Measurements from ENCODE around the gene CEP162. TPM values are rescaled to one million over a fixed set of nuclear protein-coding genes. Genes with fewer than 3 reads are reported as not detected.

Gene CEP162
- total and polyA plus RNA-seq, 2 donors: 13.1 to 15.7 TPM

DNA sequence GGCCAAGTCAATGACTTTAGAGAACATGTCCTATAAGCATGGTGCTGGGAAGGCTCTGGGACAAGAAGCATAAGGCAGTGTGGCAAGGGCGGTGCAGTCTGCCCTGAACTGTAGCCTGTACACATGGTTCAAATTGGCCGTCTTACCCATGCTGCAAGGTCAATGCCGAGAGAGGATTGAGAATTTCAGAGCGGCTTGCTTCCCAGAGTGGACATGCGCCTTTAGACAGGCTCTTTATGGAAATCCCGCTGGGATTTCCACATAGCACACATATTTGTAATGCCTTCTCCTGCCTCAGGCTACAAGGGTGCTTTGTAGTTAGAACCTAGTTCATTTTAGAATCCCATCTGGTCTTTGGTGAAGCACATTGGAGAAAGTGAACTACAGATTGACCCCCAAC lies 36.1 kb upstream of the CEP162 start:
- Histone ChIP-seq H3K27ac (ENCODE audit: low read depth in 1 of 2, low read length in 1 of 2) (no peak overlapping the region), H3K36me3 (ENCODE audit: control insufficient read depth in 2 of 2, insufficient read depth in 2 of 2, low read length in 1 of 2) (no peaks in the 10 kb centered on the region), H3K27me3 (ENCODE audit: control insufficient read depth in 2 of 2, insufficient read depth in 1 of 2, low read length in 1 of 2) (no peaks in the 10 kb centered on the region), H3K4me3 (ENCODE audit: low read length in 2 of 2) (no peak overlapping the region), H3K4me1 (ENCODE audit: control insufficient read depth in 2 of 2, insufficient read depth in 2 of 2, low read length in 2 of 2) (no peaks in the 10 kb centered on the region), H3K9me3 (ENCODE audit: control insufficient read depth in 2 of 2, insufficient read depth in 1 of 2, low read length in 1 of 2) (no peaks in the 10 kb centered on the region)
- 95% methylated on average over 6 of the region's 6 CpGs for whole genome bisulfite sequencing
- DNase-seq (ENCODE audit: low read depth in 6 of 9, low spot score in 9 of 9): no peak

DNA sequence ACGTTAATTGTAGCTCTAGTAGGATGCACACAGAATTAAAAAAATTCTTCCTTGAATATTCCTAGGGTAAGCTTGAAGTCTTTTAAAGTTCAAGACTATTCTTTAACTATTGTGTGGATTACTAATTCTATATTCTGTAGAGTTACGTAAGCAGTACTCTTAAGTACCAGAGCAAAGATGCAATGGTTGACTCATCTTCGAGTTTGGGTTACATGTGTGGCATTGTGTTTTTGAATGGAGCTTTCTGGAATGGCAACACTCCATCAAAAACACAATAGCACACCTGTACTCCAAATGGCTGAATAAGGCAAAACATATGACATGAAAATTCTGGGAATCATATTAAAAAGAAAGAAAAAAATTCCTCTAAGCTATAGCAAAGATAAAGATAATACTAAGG lies 33.5 kb upstream of the CEP162 start:
- H3K4me1 ChIP-seq (ENCODE audit: control insufficient read depth in 2 of 2, insufficient read depth in 2 of 2, low read length in 2 of 2): no peaks in the 10 kb centered on the region
- no peak for DNase-seq (ENCODE audit: low read depth in 6 of 9, low spot score in 9 of 9)
- WGBS: 93% methylated on average over 3 of the region's 3 CpGs
- no peaks in the 10 kb centered on the region for H3K27me3 ChIP-seq (ENCODE audit: control insufficient read depth in 2 of 2, insufficient read depth in 1 of 2, low read length in 1 of 2)
- no peak overlapping the region for H3K27ac ChIP-seq (ENCODE audit: low read depth in 1 of 2, low read length in 1 of 2)
- H3K36me3 ChIP-seq (ENCODE audit: control insufficient read depth in 2 of 2, insufficient read depth in 2 of 2, low read length in 1 of 2): no peaks in the 10 kb centered on the region
- H3K9me3 ChIP-seq (ENCODE audit: control insufficient read depth in 2 of 2, insufficient read depth in 1 of 2, low read length in 1 of 2): no peaks in the 10 kb centered on the region
- no peak overlapping the region for H3K4me3 ChIP-seq (ENCODE audit: low read length in 2 of 2)

DNA sequence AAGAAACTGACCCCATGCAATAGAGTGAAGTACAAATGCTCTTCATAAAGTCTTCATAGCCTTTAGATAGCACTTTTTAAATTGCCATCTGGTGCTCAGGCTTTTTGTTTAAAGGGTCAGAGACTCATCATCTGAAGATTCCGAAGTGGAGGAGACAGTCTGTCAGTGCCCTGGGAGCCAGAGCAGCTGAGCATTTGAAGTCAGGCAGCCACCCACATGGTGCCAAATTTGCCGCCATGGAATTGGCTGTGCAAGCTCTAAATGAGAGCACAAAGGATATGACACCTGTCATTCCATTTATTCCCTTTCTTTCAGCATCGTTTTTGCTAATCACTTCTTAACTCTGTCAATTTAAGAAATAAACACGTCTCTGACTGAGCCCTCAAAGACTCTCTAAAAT lies 32.8 kb upstream of the CEP162 start:
- H3K4me1 ChIP-seq (ENCODE audit: control insufficient read depth in 2 of 2, insufficient read depth in 2 of 2, low read length in 2 of 2): no peaks in the 10 kb centered on the region
- H3K36me3 ChIP-seq (ENCODE audit: control insufficient read depth in 2 of 2, insufficient read depth in 2 of 2, low read length in 1 of 2): no peaks in the 10 kb centered on the region
- H3K27me3 ChIP-seq (ENCODE audit: control insufficient read depth in 2 of 2, insufficient read depth in 1 of 2, low read length in 1 of 2): no peaks in the 10 kb centered on the region
- no peak overlapping the region for H3K27ac ChIP-seq (ENCODE audit: low read depth in 1 of 2, low read length in 1 of 2)
- 74% methylated on average over 4 of the region's 4 CpGs for WGBS
- DNase-seq (ENCODE audit: low read depth in 6 of 9, low spot score in 9 of 9): no peak
- H3K4me3 ChIP-seq (ENCODE audit: low read length in 2 of 2): no peak overlapping the region
- no peaks in the 10 kb centered on the region for H3K9me3 ChIP-seq (ENCODE audit: control insufficient read depth in 2 of 2, insufficient read depth in 1 of 2, low read length in 1 of 2)

DNA sequence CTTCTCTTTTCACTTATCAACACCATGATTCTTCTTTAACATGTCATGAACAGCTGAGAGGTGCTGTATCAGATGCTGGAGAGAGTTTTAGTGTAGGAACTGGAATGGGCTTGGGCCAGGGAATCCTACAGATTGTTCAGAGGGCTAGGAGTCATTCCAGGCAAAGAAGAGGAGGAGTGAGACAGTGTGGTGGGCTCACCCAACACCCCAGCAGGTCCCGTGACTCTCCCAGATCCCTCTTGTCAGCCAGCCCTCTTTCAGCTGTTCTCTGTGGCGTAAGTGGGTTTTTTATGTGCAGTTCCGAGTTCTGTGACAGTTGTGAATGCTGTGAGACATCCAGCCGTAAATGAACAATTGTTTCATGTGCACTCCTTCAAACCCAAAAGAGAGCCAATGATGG lies 31.4 kb upstream of the CEP162 start:
- Histone ChIP-seq H3K36me3 (ENCODE audit: control insufficient read depth in 2 of 2, insufficient read depth in 2 of 2, low read length in 1 of 2) (no peaks in the 10 kb centered on the region), H3K4me1 (ENCODE audit: control insufficient read depth in 2 of 2, insufficient read depth in 2 of 2, low read length in 2 of 2) (no peaks in the 10 kb centered on the region), H3K4me3 (ENCODE audit: low read length in 2 of 2) (no peak overlapping the region), H3K27ac (ENCODE audit: low read depth in 1 of 2, low read length in 1 of 2) (no peak overlapping the region), H3K27me3 (ENCODE audit: control insufficient read depth in 2 of 2, insufficient read depth in 1 of 2, low read length in 1 of 2) (no peaks in the 10 kb centered on the region), H3K9me3 (ENCODE audit: control insufficient read depth in 2 of 2, insufficient read depth in 1 of 2, low read length in 1 of 2) (no peaks in the 10 kb centered on the region)
- no peak for DNase-seq (ENCODE audit: low read depth in 6 of 9, low spot score in 9 of 9)
- 91% methylated on average over 4 of the region's 4 CpGs for WGBS

DNA sequence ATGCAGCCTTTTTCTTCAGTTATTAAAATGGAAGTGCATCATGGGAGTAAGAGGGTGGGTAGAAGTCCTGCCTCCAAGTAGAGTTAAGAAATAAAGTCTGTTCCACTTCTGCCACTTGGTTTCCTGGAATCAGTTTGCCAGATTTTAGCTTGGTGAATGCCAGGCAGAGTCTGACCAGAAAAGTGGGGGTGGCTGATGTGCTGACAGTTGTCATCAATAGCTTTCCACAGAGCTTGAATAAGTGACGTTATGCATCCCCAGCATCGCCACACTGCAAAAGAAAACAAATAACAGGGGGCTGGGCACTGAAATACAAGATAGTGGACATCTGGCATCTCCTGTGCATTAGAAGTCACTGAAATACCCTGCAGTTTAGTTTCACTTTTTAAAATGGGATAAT lies 30.8 kb upstream of the CEP162 start:
- Histone ChIP-seq H3K4me3 (ENCODE audit: low read length in 2 of 2) (no peak overlapping the region), H3K27ac (ENCODE audit: low read depth in 1 of 2, low read length in 1 of 2) (no peak overlapping the region), H3K36me3 (ENCODE audit: control insufficient read depth in 2 of 2, insufficient read depth in 2 of 2, low read length in 1 of 2) (no peaks in the 10 kb centered on the region), H3K9me3 (ENCODE audit: control insufficient read depth in 2 of 2, insufficient read depth in 1 of 2, low read length in 1 of 2) (no peaks in the 10 kb centered on the region), H3K27me3 (ENCODE audit: control insufficient read depth in 2 of 2, insufficient read depth in 1 of 2, low read length in 1 of 2) (no peaks in the 10 kb centered on the region), H3K4me1 (ENCODE audit: control insufficient read depth in 2 of 2, insufficient read depth in 2 of 2, low read length in 2 of 2) (no peaks in the 10 kb centered on the region)
- WGBS: 77% methylated on average over 2 of the region's 2 CpGs
- DNase-seq (ENCODE audit: low read depth in 6 of 9, low spot score in 9 of 9): no peak

DNA sequence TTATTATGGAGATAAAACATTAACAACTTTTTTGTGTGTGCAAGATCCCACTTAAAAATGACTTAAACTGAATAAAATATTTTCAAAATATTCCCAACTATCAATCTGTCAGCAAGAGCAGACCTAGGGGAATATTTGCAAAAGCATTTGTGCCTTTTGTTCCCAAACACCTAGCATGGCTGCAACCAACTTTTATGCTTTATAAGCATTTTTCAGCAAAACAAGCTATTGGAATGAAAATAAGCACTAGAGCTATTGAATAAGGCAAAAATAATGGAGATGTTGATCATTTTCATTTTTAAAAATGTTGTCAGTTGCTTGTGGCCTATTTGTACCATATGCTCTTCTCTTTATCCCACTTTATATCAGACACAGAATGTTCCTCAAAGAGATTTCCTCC lies 28.2 kb upstream of the CEP162 start:
- no peak overlapping the region for H3K27ac ChIP-seq (ENCODE audit: low read depth in 1 of 2, low read length in 1 of 2)
- H3K36me3 ChIP-seq (ENCODE audit: control insufficient read depth in 2 of 2, insufficient read depth in 2 of 2, low read length in 1 of 2): no peaks in the 10 kb centered on the region
- no peaks in the 10 kb centered on the region for H3K9me3 ChIP-seq (ENCODE audit: control insufficient read depth in 2 of 2, insufficient read depth in 1 of 2, low read length in 1 of 2)
- H3K4me3 ChIP-seq (ENCODE audit: low read length in 2 of 2): no peak overlapping the region
- H3K27me3 ChIP-seq (ENCODE audit: control insufficient read depth in 2 of 2, insufficient read depth in 1 of 2, low read length in 1 of 2): no peaks in the 10 kb centered on the region
- no peaks in the 10 kb centered on the region for H3K4me1 ChIP-seq (ENCODE audit: control insufficient read depth in 2 of 2, insufficient read depth in 2 of 2, low read length in 2 of 2)
- DNase-seq (ENCODE audit: low read depth in 6 of 9, low spot score in 9 of 9): no peak

DNA sequence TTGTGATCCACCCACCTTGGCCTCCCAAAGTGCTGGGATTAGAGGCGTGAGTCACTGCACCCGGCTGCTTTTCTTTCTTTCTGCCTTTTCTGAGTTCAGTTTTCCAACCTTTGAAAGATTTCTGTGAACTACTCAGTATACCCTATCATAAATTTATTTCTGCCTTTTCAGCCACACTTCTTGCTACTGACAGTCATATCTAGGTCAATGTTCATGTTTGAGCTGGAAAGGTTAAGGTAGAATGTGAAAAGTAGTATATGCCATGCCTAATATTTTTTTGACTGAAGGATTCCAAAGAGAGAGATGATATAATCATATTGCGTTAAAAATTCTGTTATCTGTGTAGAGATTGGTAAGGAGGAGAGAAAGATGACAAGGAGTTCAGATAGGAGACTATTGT lies 25.9 kb upstream of the CEP162 start:
- no peak overlapping the region for H3K27ac ChIP-seq (ENCODE audit: low read depth in 1 of 2, low read length in 1 of 2)
- WGBS: 98% methylated on average over 3 of the region's 3 CpGs
- H3K9me3 ChIP-seq (ENCODE audit: control insufficient read depth in 2 of 2, insufficient read depth in 1 of 2, low read length in 1 of 2): no peaks in the 10 kb centered on the region
- no peaks in the 10 kb centered on the region for H3K36me3 ChIP-seq (ENCODE audit: control insufficient read depth in 2 of 2, insufficient read depth in 2 of 2, low read length in 1 of 2)
- no peak for DNase-seq (ENCODE audit: low read depth in 6 of 9, low spot score in 9 of 9)
- no peaks in the 10 kb centered on the region for H3K4me1 ChIP-seq (ENCODE audit: control insufficient read depth in 2 of 2, insufficient read depth in 2 of 2, low read length in 2 of 2)
- no peaks in the 10 kb centered on the region for H3K27me3 ChIP-seq (ENCODE audit: control insufficient read depth in 2 of 2, insufficient read depth in 1 of 2, low read length in 1 of 2)
- no peak overlapping the region for H3K4me3 ChIP-seq (ENCODE audit: low read length in 2 of 2)

DNA sequence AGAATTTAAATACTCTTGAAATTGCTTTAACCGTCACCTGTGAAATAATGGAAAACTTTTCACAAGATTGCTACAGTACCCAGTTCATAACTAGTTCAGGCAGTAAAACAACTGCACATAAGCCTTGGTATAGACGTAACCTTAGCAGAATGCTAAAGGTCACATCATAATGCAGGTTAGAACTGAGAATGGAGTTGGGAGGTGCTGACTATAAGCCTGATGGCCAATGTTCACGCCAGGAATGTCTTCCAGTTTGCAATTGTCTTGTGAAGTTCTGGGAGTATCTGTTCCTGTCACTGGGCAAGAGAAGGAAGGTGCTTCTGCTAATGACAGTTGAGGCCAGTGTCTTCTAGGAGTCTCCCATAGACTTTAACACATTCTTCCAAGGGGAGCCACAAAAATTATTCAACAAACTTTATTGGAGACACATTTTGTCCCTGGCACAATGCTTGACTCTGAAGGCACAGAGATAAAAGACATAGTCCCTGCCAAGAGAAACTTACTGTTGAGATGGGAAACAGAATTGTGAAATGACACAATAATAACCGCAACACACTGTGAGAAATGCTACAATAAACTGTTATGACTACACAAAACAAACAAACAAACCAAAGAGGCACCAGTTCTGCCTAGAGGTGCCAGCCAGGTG lies 24.6 kb upstream of the CEP162 start:
- H3K4me1 ChIP-seq (ENCODE audit: control insufficient read depth in 2 of 2, insufficient read depth in 2 of 2, low read length in 2 of 2): no peaks in the 10 kb centered on the region
- no peaks in the 10 kb centered on the region for H3K9me3 ChIP-seq (ENCODE audit: control insufficient read depth in 2 of 2, insufficient read depth in 1 of 2, low read length in 1 of 2)
- no peak overlapping the region for H3K4me3 ChIP-seq (ENCODE audit: low read length in 2 of 2)
- 94% methylated on average over 4 of the region's 4 CpGs for WGBS
- no peak overlapping the region for H3K27ac ChIP-seq (ENCODE audit: low read depth in 1 of 2, low read length in 1 of 2)
- H3K27me3 ChIP-seq (ENCODE audit: control insufficient read depth in 2 of 2, insufficient read depth in 1 of 2, low read length in 1 of 2): no peaks in the 10 kb centered on the region
- no peaks in the 10 kb centered on the region for H3K36me3 ChIP-seq (ENCODE audit: control insufficient read depth in 2 of 2, insufficient read depth in 2 of 2, low read length in 1 of 2)
- DNase-seq (ENCODE audit: low read depth in 6 of 9, low spot score in 9 of 9): no peak

DNA sequence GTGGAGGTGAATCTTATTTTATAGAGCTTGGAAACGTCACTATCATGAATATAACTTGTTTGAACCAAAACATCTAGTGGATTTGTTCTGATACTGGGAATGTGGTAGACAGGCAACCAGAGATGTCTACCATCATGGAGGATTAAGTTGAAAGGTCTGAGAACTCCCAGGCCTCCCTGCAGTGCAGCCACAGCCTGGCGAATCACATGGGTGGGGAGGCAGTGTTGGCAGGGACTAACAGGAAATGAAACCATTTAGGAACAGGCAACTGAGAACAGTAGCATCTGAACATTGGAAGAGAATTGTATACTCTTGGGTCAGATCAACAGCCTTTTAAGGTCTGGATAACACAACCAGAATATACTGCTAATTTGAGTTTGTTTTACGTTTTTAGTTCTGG lies 22.3 kb upstream of the CEP162 start:
- DNase-seq (ENCODE audit: low read depth in 6 of 9, low spot score in 9 of 9): no peak
- H3K27me3 ChIP-seq (ENCODE audit: control insufficient read depth in 2 of 2, insufficient read depth in 1 of 2, low read length in 1 of 2): no peaks in the 10 kb centered on the region
- H3K9me3 ChIP-seq (ENCODE audit: control insufficient read depth in 2 of 2, insufficient read depth in 1 of 2, low read length in 1 of 2): no peaks in the 10 kb centered on the region
- H3K4me1 ChIP-seq (ENCODE audit: control insufficient read depth in 2 of 2, insufficient read depth in 2 of 2, low read length in 2 of 2): no peaks in the 10 kb centered on the region
- H3K36me3 ChIP-seq (ENCODE audit: control insufficient read depth in 2 of 2, insufficient read depth in 2 of 2, low read length in 1 of 2): no peaks in the 10 kb centered on the region
- 90% methylated on average over 3 of the region's 3 CpGs for WGBS
- no peak overlapping the region for H3K27ac ChIP-seq (ENCODE audit: low read depth in 1 of 2, low read length in 1 of 2)
- no peak overlapping the region for H3K4me3 ChIP-seq (ENCODE audit: low read length in 2 of 2)
